HepG2 (cell line): Measurements from ENCODE around the gene HYAL2. TPM values are rescaled to one million over a fixed set of nuclear protein-coding genes. Genes with fewer than 3 reads are reported as not detected.

Source experiments
- ETV6 ChIP-seq: sonication (generic); formaldehyde crosslinking; conservative IDR thresholded peaks from 2 replicates; pipeline ENCODE4 v1.4.0; 2020; ENCODE audit warnings: missing genetic modification reagents
- FOSL2 ChIP-seq: sonication (generic); formaldehyde crosslinking; IDR thresholded peaks from 2 replicates; pipeline ENCODE4 v1.4.0; 2020; ENCODE audit warnings: missing genetic modification reagents
- HES4 ChIP-seq: sonication (generic); formaldehyde crosslinking; IDR thresholded peaks from 2 replicates; pipeline ENCODE4 v1.9.0; 2021; ENCODE audit warnings: mild to moderate bottlenecking, missing genetic modification reagents, borderline replicate concordance
- KLF9 ChIP-seq: IDR thresholded peaks from 2 replicates; pipeline ENCODE4 v1.6.1; 2016; ENCODE audit warnings: low read depth
- MAFK ChIP-seq, 2 experiments: IDR thresholded peaks in 1 of 2; conservative IDR thresholded peaks in 1 of 2; 2 replicates each; pipeline ENCODE4 v1.6.1; 2011; ENCODE audit warnings: improper control_type of control experiment in 2 of 2, low read length in 2 of 2
- NCOA2 ChIP-seq: sonication (generic); formaldehyde crosslinking; IDR thresholded peaks from 2 replicates; pipeline ENCODE4 v1.8.0; 2022; ENCODE audit warnings: inconsistent platforms
- SATB2 ChIP-seq: sonication (generic); formaldehyde crosslinking; IDR thresholded peaks from 2 replicates; pipeline ENCODE4 v1.5.0; 2020; ENCODE audit warnings: missing genetic modification reagents
- SMARCC2 ChIP-seq: fragments of 450-650 bp; IDR thresholded peaks from 2 replicates; pipeline ENCODE4 v1.6.1; 2017; ENCODE audit warnings: antibody characterized with exemption, mild to moderate bottlenecking
- TARDBP ChIP-seq: sonication (generic); formaldehyde crosslinking; IDR thresholded peaks from 2 replicates; pipeline ENCODE4 v1.8.0; 2022; ENCODE audit warnings: mild to moderate bottlenecking, missing genetic modification reagents
- YEATS4 ChIP-seq: sonication (generic); formaldehyde crosslinking; IDR thresholded peaks from 2 replicates; pipeline ENCODE4 v1.4.0; 2020; ENCODE audit warnings: missing genetic modification reagents, borderline replicate concordance
- ZBTB10 ChIP-seq: sonication (generic); formaldehyde crosslinking; IDR thresholded peaks from 2 replicates; pipeline ENCODE4 v1.4.0; 2020; ENCODE audit warnings: missing genetic modification reagents, borderline replicate concordance
- ZBTB20 ChIP-seq: sonication (generic); formaldehyde crosslinking; IDR thresholded peaks from 2 replicates; pipeline ENCODE4 v1.8.1; 2023; ENCODE audit warnings: missing genetic modification reagents, low read depth, mild to moderate bottlenecking, borderline replicate concordance
- ZMYM2 ChIP-seq: sonication (generic); formaldehyde crosslinking; IDR thresholded peaks from 2 replicates; pipeline ENCODE4 v1.8.0; 2022; ENCODE audit warnings: mild to moderate bottlenecking, missing genetic modification reagents
- ZNF33B ChIP-seq: sonication (generic); formaldehyde crosslinking; IDR thresholded peaks from 2 replicates; pipeline ENCODE4 v1.5.1; 2020; ENCODE audit warnings: mild to moderate bottlenecking, missing genetic modification reagents
- ZNF572 ChIP-seq: sonication (generic); formaldehyde crosslinking; IDR thresholded peaks from 2 replicates; pipeline ENCODE4 v1.5.1; 2020; ENCODE audit warnings: mild to moderate bottlenecking, missing genetic modification reagents
- ZNF580 ChIP-seq: IDR thresholded peaks from 2 replicates; pipeline ENCODE4 v1.6.1; 2016; ENCODE audit warnings: low read depth, borderline replicate concordance
- ZNF772 ChIP-seq: sonication (generic); formaldehyde crosslinking; IDR thresholded peaks from 2 replicates; pipeline ENCODE4 v1.5.0; 2020; ENCODE audit warnings: mild to moderate bottlenecking, missing genetic modification reagents
- polyA plus RNA-seq, 8 experiments: library from polyadenylated mRNA; depleted of rRNA in 3 of 8; stranded (reverse) in 7 of 8; unstranded in 1 of 8; fragments of >200 nt; fragmentation: Illumina TruSeq in 4 of 8; extraction: Trizol in 4 of 8; gene quantifications; 2 replicates each; pipeline versions ENCODE4 v1.2.1 to v1.2.3, GENCODE V29; 2011 to 2016; ENCODE audit warnings: low read depth in 4 of 8, missing spikeins in 1 of 8, mixed read lengths in 1 of 8; ENCODE audit not compliant: insufficient read depth in 1 of 8
- total RNA-seq, 5 experiments: library from RNA; depleted of rRNA; stranded (reverse); fragments of >200 nt; fragmentation: Illumina TruSeq; extraction: Trizol; gene quantifications; 2 replicates each; pipeline ENCODE4 v1.2.3, GENCODE V29; 2016; ENCODE audit warnings: low read depth in 1 of 5
- TF ChIP-seq, protein P1 (sequence below): sonication (generic); formaldehyde crosslinking; IDR thresholded peaks from 2 replicates; pipeline ENCODE4 v1.5.0; 2020; ENCODE audit warnings: mild to moderate bottlenecking, missing genetic modification reagents
- TF ChIP-seq, protein P2 (sequence below): sonication (generic); formaldehyde crosslinking; IDR thresholded peaks from 2 replicates; pipeline ENCODE4 v1.4.0; 2020; ENCODE audit warnings: missing genetic modification reagents, mild to moderate bottlenecking, borderline replicate concordance
- TF ChIP-seq, protein P3 (sequence below): sonication (generic); formaldehyde crosslinking; conservative IDR thresholded peaks from 2 replicates; pipeline ENCODE4 v1.4.0; 2020; ENCODE audit warnings: missing genetic modification reagents

Gene HYAL2
- total and polyA plus RNA-seq, 2 of the 13 experiments (the other 11 are each of a cell fraction or from before 2014, with no cell fraction given) = 76.2 to 102 TPM

DNA sequence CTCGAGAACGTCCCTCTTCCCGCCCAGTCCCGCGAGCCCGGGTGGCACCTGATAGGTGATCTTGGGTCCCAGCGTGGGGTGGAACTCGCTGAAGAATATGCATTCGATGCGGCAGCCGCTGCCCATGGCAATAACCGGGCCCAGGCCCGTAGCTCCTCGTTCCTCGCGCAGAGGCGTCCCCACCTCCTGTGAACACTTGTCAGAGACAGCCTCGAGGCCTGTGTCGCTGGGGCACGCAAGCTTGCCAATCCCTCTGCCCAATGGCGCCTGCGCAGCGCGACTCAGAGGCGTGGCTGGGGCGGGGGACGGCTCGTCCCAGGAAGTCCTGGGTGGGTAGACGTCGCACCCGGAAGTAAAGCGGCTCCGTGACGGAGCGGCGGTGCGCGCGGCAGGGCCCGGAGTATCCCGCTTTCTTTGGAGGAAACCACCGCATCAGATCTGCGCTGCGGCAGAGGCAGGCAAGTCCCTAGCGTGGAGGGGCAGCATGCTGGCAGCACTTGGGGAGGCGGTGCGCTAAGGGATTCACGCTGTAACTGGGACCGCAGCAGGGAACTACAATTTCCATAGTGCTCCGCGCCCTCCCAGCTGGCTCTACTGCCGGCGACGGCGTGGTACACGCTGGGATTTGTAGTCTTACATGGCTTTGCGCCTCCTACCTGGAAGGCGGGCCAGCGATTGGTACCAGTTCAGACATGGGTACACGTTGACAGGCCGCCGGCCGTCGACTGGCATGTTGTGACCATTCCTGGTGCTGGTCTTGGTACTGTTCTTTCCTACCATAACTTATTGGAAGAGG, 28.2 kb upstream of the HYAL2 start, which contains the start of the genes CYB561D2 and NPRL2 (continued):
- TF ChIP-seq, protein P1, sequence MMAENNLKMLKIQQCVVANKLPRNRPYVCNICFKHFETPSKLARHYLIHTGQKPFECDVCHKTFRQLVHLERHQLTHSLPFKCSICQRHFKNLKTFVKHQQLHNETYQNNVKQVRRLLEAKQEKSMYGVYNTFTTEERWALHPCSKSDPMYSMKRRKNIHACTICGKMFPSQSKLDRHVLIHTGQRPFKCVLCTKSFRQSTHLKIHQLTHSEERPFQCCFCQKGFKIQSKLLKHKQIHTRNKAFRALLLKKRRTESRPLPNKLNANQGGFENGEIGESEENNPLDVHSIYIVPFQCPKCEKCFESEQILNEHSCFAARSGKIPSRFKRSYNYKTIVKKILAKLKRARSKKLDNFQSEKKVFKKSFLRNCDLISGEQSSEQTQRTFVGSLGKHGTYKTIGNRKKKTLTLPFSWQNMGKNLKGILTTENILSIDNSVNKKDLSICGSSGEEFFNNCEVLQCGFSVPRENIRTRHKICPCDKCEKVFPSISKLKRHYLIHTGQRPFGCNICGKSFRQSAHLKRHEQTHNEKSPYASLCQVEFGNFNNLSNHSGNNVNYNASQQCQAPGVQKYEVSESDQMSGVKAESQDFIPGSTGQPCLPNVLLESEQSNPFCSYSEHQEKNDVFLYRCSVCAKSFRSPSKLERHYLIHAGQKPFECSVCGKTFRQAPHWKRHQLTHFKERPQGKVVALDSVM (CRISPR knock-in tag) = 0 out of 2 replicates have a peak, but pooled peaks have one; percentile 33
- TF ChIP-seq SMARCC2 (no peak), ZMYM2 (CRISPR knock-in tag) (no peak; the same call in 1 of the 2 replicates), MAFK (conservative IDR thresholded peaks at IDR 0.05 in 1 of 2, IDR thresholded peaks at IDR 0.05 in 1 of 2; ENCODE audit: low read length in 2 of 2) (no peak), HES4 (peak; percentile 85; the same call in 1 of the 2 replicates), ZNF772 (peak; percentile 96), YEATS4 (CRISPR knock-in tag) (peak; percentile 70; the same call in 1 of the 2 replicates), ETV6 (CRISPR knock-in tag) (peak; percentile 90; the same call in 1 of the 2 replicates), ZNF580 (CRISPR knock-in tag) (peak; percentile 85), KLF9 (peak; percentile 82; the same call in 1 of the 2 replicates), TARDBP (CRISPR knock-in tag) (peak; percentile 23), ZNF33B (peak; percentile 92; the same call in 1 of the 2 replicates), ZBTB10 (CRISPR knock-in tag) (peak; percentile 79), NCOA2 (peak; percentile 63), FOSL2 (CRISPR knock-in tag) (peak; percentile 52), ZBTB20 (peak; percentile 93; the same call in 1 of the 2 replicates), SATB2 (CRISPR knock-in tag) (peak; percentile 95), ZNF572 (CRISPR knock-in tag) (0 out of 2 replicates have a peak, but pooled peaks have one; percentile 90)
- TF ChIP-seq, protein P2, sequence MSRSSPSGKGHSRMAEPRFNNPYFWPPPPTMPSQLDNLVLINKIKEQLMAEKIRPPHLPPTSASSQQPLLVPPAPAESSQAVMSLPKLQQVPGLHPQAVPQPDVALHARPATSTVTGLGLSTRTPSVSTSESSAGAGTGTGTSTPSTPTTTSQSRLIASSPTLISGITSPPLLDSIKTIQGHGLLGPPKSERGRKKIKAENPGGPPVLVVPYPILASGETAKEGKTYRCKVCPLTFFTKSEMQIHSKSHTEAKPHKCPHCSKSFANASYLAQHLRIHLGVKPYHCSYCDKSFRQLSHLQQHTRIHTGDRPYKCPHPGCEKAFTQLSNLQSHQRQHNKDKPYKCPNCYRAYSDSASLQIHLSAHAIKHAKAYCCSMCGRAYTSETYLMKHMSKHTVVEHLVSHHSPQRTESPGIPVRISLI (CRISPR knock-in tag) = no peak
- TF ChIP-seq, protein P3, sequence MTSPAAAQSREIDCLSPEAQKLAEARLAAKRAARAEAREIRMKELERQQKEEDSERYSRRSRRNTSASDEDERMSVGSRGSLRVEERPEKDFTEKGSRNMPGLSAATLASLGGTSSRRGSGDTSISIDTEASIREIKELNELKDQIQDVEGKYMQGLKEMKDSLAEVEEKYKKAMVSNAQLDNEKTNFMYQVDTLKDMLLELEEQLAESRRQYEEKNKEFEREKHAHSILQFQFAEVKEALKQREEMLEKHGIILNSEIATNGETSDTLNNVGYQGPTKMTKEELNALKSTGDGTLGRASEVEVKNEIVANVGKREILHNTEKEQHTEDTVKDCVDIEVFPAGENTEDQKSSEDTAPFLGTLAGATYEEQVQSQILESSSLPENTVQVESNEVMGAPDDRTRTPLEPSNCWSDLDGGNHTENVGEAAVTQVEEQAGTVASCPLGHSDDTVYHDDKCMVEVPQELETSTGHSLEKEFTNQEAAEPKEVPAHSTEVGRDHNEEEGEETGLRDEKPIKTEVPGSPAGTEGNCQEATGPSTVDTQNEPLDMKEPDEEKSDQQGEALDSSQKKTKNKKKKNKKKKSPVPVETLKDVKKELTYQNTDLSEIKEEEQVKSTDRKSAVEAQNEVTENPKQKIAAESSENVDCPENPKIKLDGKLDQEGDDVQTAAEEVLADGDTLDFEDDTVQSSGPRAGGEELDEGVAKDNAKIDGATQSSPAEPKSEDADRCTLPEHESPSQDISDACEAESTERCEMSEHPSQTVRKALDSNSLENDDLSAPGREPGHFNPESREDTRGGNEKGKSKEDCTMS (CRISPR knock-in tag) = 0 out of 2 replicates have a peak, but pooled peaks have one; percentile 54
